Esophagus muscularis mucosa (tissue), 4 donors: ENCODE measurements around the gene ARHGAP40.

ENCODE experiments used
- EP300 ChIP-seq: sonication (generic); formaldehyde crosslinking; IDR thresholded peaks from one replicate; pipeline ENCODE4 v1.6.1; 2017; ENCODE audit warnings: antibody characterized with exemption
- POLR2A ChIP-seq: fragments of 450-650 bp; IDR thresholded peaks from one replicate; pipeline ENCODE4 v1.6.1; 2017; ENCODE audit warnings: antibody characterized with exemption, moderate library complexity, mild to moderate bottlenecking, low read depth
- POLR2AphosphoS5 ChIP-seq, 2 donors: sonication (generic); formaldehyde crosslinking; IDR thresholded peaks; one replicate each; pipeline ENCODE4 v1.6.1; 2017; ENCODE audit warnings: antibody characterized with exemption in 2 of 2
- TF ChIP-seq, protein P1 (sequence below), 3 experiments: fragments of 200-600 bp in 2 of 3; fragments of 450-650 bp in 1 of 3; sonication (generic) in 2 of 3; IDR thresholded peaks; one replicate each; pipeline ENCODE4 v1.5.1; 2017 to 2019; ENCODE audit warnings: antibody characterized with exemption in 3 of 3, mild to moderate bottlenecking in 2 of 3, moderate library complexity in 1 of 3

DNA sequence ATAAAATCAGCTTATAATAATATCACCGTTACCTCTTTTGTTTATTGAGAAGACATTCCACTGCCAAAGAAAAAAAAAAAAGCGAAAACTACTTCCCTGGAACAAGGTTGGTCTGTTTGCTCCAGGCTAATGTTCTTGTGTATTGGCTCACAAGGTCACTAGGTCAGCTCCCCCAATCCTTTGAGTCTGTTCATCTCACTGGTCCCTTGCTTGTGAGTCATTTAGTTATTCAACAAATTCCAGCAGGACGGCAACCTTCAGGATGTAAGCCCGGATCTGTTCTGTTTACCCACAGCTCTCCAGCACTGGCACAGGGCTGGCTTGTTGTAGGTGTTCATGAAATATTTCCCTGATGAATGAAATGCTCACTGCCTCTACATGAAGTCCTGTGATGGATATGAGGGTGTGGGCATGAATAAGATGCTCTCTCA, 3.3 kb downstream of the ARHGAP40 start:
- TF ChIP-seq EP300 (no peak), POLR2AphosphoS5 (IDR thresholded peaks at IDR 0.05) (no peak), POLR2A (no peak)
- TF ChIP-seq, protein P1, sequence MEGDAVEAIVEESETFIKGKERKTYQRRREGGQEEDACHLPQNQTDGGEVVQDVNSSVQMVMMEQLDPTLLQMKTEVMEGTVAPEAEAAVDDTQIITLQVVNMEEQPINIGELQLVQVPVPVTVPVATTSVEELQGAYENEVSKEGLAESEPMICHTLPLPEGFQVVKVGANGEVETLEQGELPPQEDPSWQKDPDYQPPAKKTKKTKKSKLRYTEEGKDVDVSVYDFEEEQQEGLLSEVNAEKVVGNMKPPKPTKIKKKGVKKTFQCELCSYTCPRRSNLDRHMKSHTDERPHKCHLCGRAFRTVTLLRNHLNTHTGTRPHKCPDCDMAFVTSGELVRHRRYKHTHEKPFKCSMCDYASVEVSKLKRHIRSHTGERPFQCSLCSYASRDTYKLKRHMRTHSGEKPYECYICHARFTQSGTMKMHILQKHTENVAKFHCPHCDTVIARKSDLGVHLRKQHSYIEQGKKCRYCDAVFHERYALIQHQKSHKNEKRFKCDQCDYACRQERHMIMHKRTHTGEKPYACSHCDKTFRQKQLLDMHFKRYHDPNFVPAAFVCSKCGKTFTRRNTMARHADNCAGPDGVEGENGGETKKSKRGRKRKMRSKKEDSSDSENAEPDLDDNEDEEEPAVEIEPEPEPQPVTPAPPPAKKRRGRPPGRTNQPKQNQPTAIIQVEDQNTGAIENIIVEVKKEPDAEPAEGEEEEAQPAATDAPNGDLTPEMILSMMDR (IDR thresholded peaks at IDR 0.05), result no peak
